T-cell (primary cell): Measurements from ENCODE around the gene ZKSCAN5. TPM values are rescaled to one million over a fixed set of nuclear protein-coding genes. Genes with fewer than 3 reads are reported as not detected.
A peak's percentile ranks its signal among the peaks of the same experiment; 100 is the strongest.

Source experiments
- ATAC-seq, 4 experiments: fragments of 200-7000 bp in 3 of 4; fragments of 150-1000 bp in 1 of 4; cut with Tn5 transposase; replicated peaks in 1 of 4; 1 replicate in 3 of 4; 2 replicates in 1 of 4; pipeline ENCODE4 v1.10.0; 2021; ENCODE audit warnings: moderate library complexity in 3 of 4, mild to moderate bottlenecking in 2 of 4, moderate number of reproducible peaks in 1 of 4
- CTCF ChIA-PET, 2 donors: fragments of 300-600 bp; sonication (Branson Sonifier 250); formaldehyde crosslinking; loops; one replicate each; lab custom pipeline; 2022; ENCODE audit warnings: antibody characterized with exemption in 2 of 2; lab: Charles Lee
- POLR2A ChIA-PET, 2 donors: fragments of 300-600 bp; sonication (Branson Sonifier 250); formaldehyde crosslinking; loops; one replicate each; lab custom pipeline; 2022; ENCODE audit warnings: antibody characterized with exemption in 2 of 2; lab: Charles Lee
- DNase-seq, 35 experiments: peaks; one replicate each; pipeline versions ENCODE4 v3.0.0 to v3.0.0-alpha.2; 2013 to 2023
- H3K27ac ChIP-seq: one replicate; pipeline ENCODE4 v1.5.1; 2013; ENCODE audit warnings: low read length
- H3K27me3 ChIP-seq, 2 experiments: replicated peaks in 1 of 2; 1 replicate in 1 of 2; 2 replicates in 1 of 2; pipeline versions ENCODE4 v1.6.1 to v1.7.0; 2013; ENCODE audit warnings: low read length in 1 of 2, mixed read lengths in 1 of 2; ENCODE audit not compliant: control insufficient read depth in 2 of 2, insufficient read depth in 2 of 2; ENCODE audit errors: extremely low read depth in 1 of 2
- H3K36me3 ChIP-seq, 2 donors: 1 replicate in 1 of 2; 2 replicates in 1 of 2; pipeline versions ENCODE4 v1.6.1 to v1.7.0; 2013; ENCODE audit warnings: low read length in 1 of 2; ENCODE audit not compliant: control insufficient read depth in 2 of 2, insufficient read depth in 1 of 2; ENCODE audit errors: extremely low read depth in 1 of 2
- H3K4me1 ChIP-seq, 2 experiments: 1 replicate in 1 of 2; 2 replicates in 1 of 2; pipeline versions ENCODE4 v1.6.1 to v1.7.0; 2013; ENCODE audit warnings: low read length in 2 of 2, mixed read lengths in 1 of 2; ENCODE audit not compliant: insufficient read depth in 2 of 2, control insufficient read depth in 1 of 2; ENCODE audit errors: extremely low read depth in 1 of 2
- H3K4me3 ChIP-seq, 2 donors: 1 replicate in 1 of 2; 2 replicates in 1 of 2; pipeline versions ENCODE4 v1.5.1 to v1.7.0; 2013; ENCODE audit warnings: mild to moderate bottlenecking in 2 of 2, low read length in 1 of 2, moderate library complexity in 1 of 2; ENCODE audit not compliant: control insufficient read depth in 1 of 2; ENCODE audit errors: extremely low read depth in 1 of 2
- H3K9me3 ChIP-seq: 2 replicates; pipeline ENCODE4 v1.7.0; 2013
- H3K27ac Mint-ChIP-seq, 2 donors: one replicate each; pipeline ENCODE4 v1.8.0; 2020 to 2021; ENCODE audit warnings: mild to moderate bottlenecking in 2 of 2, mixed read lengths in 2 of 2
- H3K27me3 Mint-ChIP-seq, 2 donors: one replicate each; pipeline ENCODE4 v1.8.0; 2021 to 2022; ENCODE audit warnings: mixed read lengths in 2 of 2
- H3K36me3 Mint-ChIP-seq: one replicate; pipeline ENCODE4 v1.8.0; 2021; ENCODE audit warnings: mixed read lengths
- H3K4me1 Mint-ChIP-seq, 3 donors: one replicate each; pipeline ENCODE4 v1.8.0; 2020 to 2022; ENCODE audit warnings: mixed read lengths in 3 of 3, mild to moderate bottlenecking in 1 of 3
- H3K4me3 Mint-ChIP-seq, 3 donors: one replicate each; pipeline ENCODE4 v1.8.0; 2020 to 2022; ENCODE audit warnings: mild to moderate bottlenecking in 3 of 3, mixed read lengths in 3 of 3, moderate library complexity in 3 of 3
- H3K9me3 Mint-ChIP-seq, 3 donors: one replicate each; pipeline ENCODE4 v1.8.0; 2020 to 2022; ENCODE audit warnings: mixed read lengths in 3 of 3
- WGBS: methylation state at CpG from one replicate; pipeline ENCODE4 v1.1.5; 2013; ENCODE audit warnings: missing lambda C conversion rate; ENCODE audit not compliant: insufficient coverage; 5-methylcytosine and 5-hydroxymethylcytosine counted together
- total RNA-seq, 35 experiments: library from RNA in 6 of 35; stranded (reverse) in 6 of 35; fragments of 120-200 nt in 1 of 35; gene quantifications; one replicate each; pipeline versions ENCODE4 v1.2.1 to v1.2.4 and lab custom pipeline; 2013 to 2026

The ZKSCAN5 gene
- total RNA-seq, 5 donors from 2014 or later (not counting 1 experiment from before 2014, with no cell fraction given): 5.4 to 9.1 (median 8.2) TPM

- Mint-ChIP-seq H3K27ac (no peak overlapping the region), H3K4me3 (no peak overlapping the region), H3K27me3 (no peaks in the 10 kb centered on the region), H3K9me3 (no peaks in the 10 kb centered on the region), H3K4me1 (no peaks in the 10 kb centered on the region), H3K36me3 (peaks cover 37% of the 10 kb centered on the region)
- ATAC-seq: no peak
- WGBS: 75% methylated on average over 1 of the region's 3 CpGs
- no peaks in the 10 kb centered on the region for H3K9me3 ChIP-seq
- no peak overlapping the region for H3K27ac ChIP-seq
- no peak overlapping the region for H3K4me3 ChIP-seq
- no peaks in the 10 kb centered on the region for H3K4me1 ChIP-seq
- DNase-seq: no peak
- no peaks in the 10 kb centered on the region for H3K27me3 ChIP-seq
- ChIA-PET CTCF (interaction anchor here (0.5 to 1.1 kb wide), 3 partner anchors 17 to 75 kb away, joined by 3 to 4 read pairs (median 4); partner anchors contain the start of gene ZKSCAN5 (in 1 of the 2)), POLR2A (no interaction called here)
- peaks cover 16 to 30% of the 10 kb centered on the region in 2 donors for H3K36me3 ChIP-seq
Measured at GRCh38 chr7:99521399-99521798, 16.9 kb downstream of the ZKSCAN5 start.

- peaks cover 57% of the 10 kb centered on the region for H3K36me3 Mint-ChIP-seq
- H3K27me3 Mint-ChIP-seq: no peaks in the 10 kb centered on the region
- Histone ChIP-seq H3K27me3 (no peaks in the 10 kb centered on the region), H3K27ac (no peak overlapping the region), H3K9me3 (no peaks in the 10 kb centered on the region), H3K36me3 (peaks cover 7 to 19% of the 10 kb centered on the region in 2 donors), H3K4me1 (no peaks in the 10 kb centered on the region), H3K4me3 (no peak overlapping the region)
- no peak overlapping the region for H3K27ac Mint-ChIP-seq
- no peaks in the 10 kb centered on the region for H3K4me1 Mint-ChIP-seq
- ATAC-seq: peak in 2 of 4 experiments; percentile 51 to 58
- H3K4me3 Mint-ChIP-seq: no peak overlapping the region
- 99% methylated on average over 20 of the region's 21 CpGs for WGBS
- CTCF ChIA-PET: interaction anchor here (0.6 to 1.1 kb wide), 3 partner anchors 9 to 646 kb away, joined by 3 to 5 read pairs (median 5); no protein-coding TSS in a partner anchor
- H3K9me3 Mint-ChIP-seq: peaks cover 0 to 10% (median 8%) of the 10 kb centered on the region in 3 donors
- peak in 6 of 35 experiments; percentile 4 to 39 (median 8) for DNase-seq
- POLR2A ChIA-PET: interaction anchor here in 1 of 2 donors (0.6 kb wide), 1 partner anchor 352 kb away, joined by 4 read pairs; no protein-coding TSS in a partner anchor
Measured at GRCh38 chr7:99525713-99526440, 21.4 kb downstream of the ZKSCAN5 start.

GRCh38 chr7:99531354-99531765 is 26.9 kb downstream of the ZKSCAN5 start:
- Histone ChIP-seq H3K36me3 (peaks cover 8 to 17% of the 10 kb centered on the region in 2 donors), H3K4me3 (peak overlapping the region in 1 of 2 donors; percentile 3), H3K27me3 (no peaks in the 10 kb centered on the region), H3K9me3 (peaks cover 11% of the 10 kb centered on the region), H3K27ac (no peak overlapping the region), H3K4me1 (no peaks in the 10 kb centered on the region)
- ChIA-PET CTCF (no interaction called here), POLR2A (interaction anchor here in 1 of 2 donors (0.6 kb wide), 1 partner anchor 118 kb away, joined by 3 read pairs; no protein-coding TSS in a partner anchor)
- WGBS: 98% methylated on average over 7 of the region's 12 CpGs
- H3K27me3 Mint-ChIP-seq: no peaks in the 10 kb centered on the region
- no peak overlapping the region for H3K27ac Mint-ChIP-seq
- DNase-seq (no peak), ATAC-seq (no peak)
- H3K4me1 Mint-ChIP-seq: no peaks in the 10 kb centered on the region
- peaks cover 8 to 30% (median 25%) of the 10 kb centered on the region in 3 donors for H3K9me3 Mint-ChIP-seq
- no peak overlapping the region for H3K4me3 Mint-ChIP-seq
- H3K36me3 Mint-ChIP-seq: peaks cover 67% of the 10 kb centered on the region

GRCh38 chr7:99535667-99536066 is 31.2 kb downstream of the ZKSCAN5 start:
- Mint-ChIP-seq H3K27me3 (no peaks in the 10 kb centered on the region), H3K4me1 (no peaks in the 10 kb centered on the region), H3K4me3 (no peak overlapping the region), H3K36me3 (peaks cover 32% of the 10 kb centered on the region), H3K27ac (no peak overlapping the region), H3K9me3 (peaks cover 14 to 31% (median 30%) of the 10 kb centered on the region in 3 donors)
- Histone ChIP-seq H3K9me3 (peaks cover 11% of the 10 kb centered on the region), H3K27ac (no peak overlapping the region), H3K36me3 (peaks cover 8 to 10% of the 10 kb centered on the region in 2 donors), H3K4me3 (no peak overlapping the region), H3K27me3 (no peaks in the 10 kb centered on the region), H3K4me1 (no peaks in the 10 kb centered on the region)
- DNase-seq: no peak
- CTCF ChIA-PET: no interaction called here
- no peak for ATAC-seq
- POLR2A ChIA-PET: no interaction called here
- WGBS: no CpG with 5 or more reads among the region's 2 CpGs

- POLR2A ChIA-PET: interaction anchor here in 1 of 2 donors (0.7 kb wide), 1 partner anchor 1087 kb away, joined by 5 read pairs; no protein-coding TSS in a partner anchor
- CTCF ChIA-PET: interaction anchor here in 1 of 2 donors (0.6 kb wide), 1 partner anchor 438 kb away, joined by 3 read pairs; no protein-coding TSS in a partner anchor
- H3K27me3 Mint-ChIP-seq: no peaks in the 10 kb centered on the region
- peaks cover 10 to 25% (median 18%) of the 10 kb centered on the region in 3 donors for H3K9me3 Mint-ChIP-seq
- Histone ChIP-seq H3K4me1 (no peaks in the 10 kb centered on the region), H3K9me3 (no peaks in the 10 kb centered on the region), H3K4me3 (no peak overlapping the region), H3K27me3 (no peaks in the 10 kb centered on the region), H3K27ac (no peak overlapping the region), H3K36me3 (peaks cover 0 to 2% of the 10 kb centered on the region in 2 donors)
- 90% methylated on average over 2 of the region's 7 CpGs for WGBS
- ATAC-seq (no peak), DNase-seq (no peak)
- H3K36me3 Mint-ChIP-seq: no peaks in the 10 kb centered on the region
- H3K4me3 Mint-ChIP-seq: no peak overlapping the region
- H3K4me1 Mint-ChIP-seq: no peaks in the 10 kb centered on the region
- no peak overlapping the region for H3K27ac Mint-ChIP-seq
Measured at GRCh38 chr7:99539213-99539811, 34.9 kb downstream of the ZKSCAN5 start.

GRCh38 chr7:99540542-99540941 is 36.1 kb downstream of the ZKSCAN5 start:
- no peaks in the 10 kb centered on the region for H3K9me3 ChIP-seq
- H3K4me1 ChIP-seq: no peaks in the 10 kb centered on the region
- WGBS: 100% methylated on average over 3 of the region's 5 CpGs
- Mint-ChIP-seq H3K36me3 (no peaks in the 10 kb centered on the region), H3K9me3 (peaks cover 10 to 22% (median 18%) of the 10 kb centered on the region in 3 donors), H3K4me3 (no peak overlapping the region), H3K4me1 (no peaks in the 10 kb centered on the region), H3K27me3 (no peaks in the 10 kb centered on the region), H3K27ac (no peak overlapping the region)
- ChIA-PET CTCF (interaction anchor here in 1 of 2 donors (1.2 kb wide), 1 partner anchor 15 kb away, joined by 3 read pairs; no protein-coding TSS in a partner anchor), POLR2A (interaction anchor here in 1 of 2 donors (0.6 kb wide), 1 partner anchor 367 kb away, joined by 3 read pairs; no protein-coding TSS in a partner anchor)
- H3K27ac ChIP-seq: no peak overlapping the region
- ATAC-seq (no peak), DNase-seq (no peak)
- H3K36me3 ChIP-seq: peaks cover 0 to 2% of the 10 kb centered on the region in 2 donors
- H3K4me3 ChIP-seq: peak overlapping the region in 1 of 2 donors; percentile 1
- no peaks in the 10 kb centered on the region for H3K27me3 ChIP-seq
